Activated CD4-positive, alpha-beta T cell treated with anti-CD3 and anti-CD28 coated beads, Interleukin-2, amount 50 U/mL, for 16 hours (primary cell): Measurements from ENCODE around the gene NPTX2.

Experiments used
- DNase-seq: peaks from one replicate; pipeline ENCODE4 v3.0.0-alpha.2; 2020

NPTX2 gene

GRCh38 chr7:98619450-98620321 lies 2.6 kb downstream of the NPTX2 start:
- no peak for DNase-seq

- DNase-seq, result no peak
Observed at GRCh38 chr7:98621573-98622482, 4.7 kb downstream of the NPTX2 start.

GRCh38 chr7:98622926-98623325 lies 5.8 kb downstream of the NPTX2 start:
- no peak for DNase-seq

GRCh38 chr7:98624846-98625420 lies 7.8 kb downstream of the NPTX2 start:
- no peak for DNase-seq

GRCh38 chr7:98626460-98627412 lies 9.7 kb downstream of the NPTX2 start:
- no peak for DNase-seq

GRCh38 chr7:98627413-98627790 lies 10.3 kb downstream of the NPTX2 start:
- DNase-seq, result no peak

- DNase-seq, result no peak
Observed at GRCh38 chr7:98628418-98628817, 11.3 kb downstream of the NPTX2 start.

DNA sequence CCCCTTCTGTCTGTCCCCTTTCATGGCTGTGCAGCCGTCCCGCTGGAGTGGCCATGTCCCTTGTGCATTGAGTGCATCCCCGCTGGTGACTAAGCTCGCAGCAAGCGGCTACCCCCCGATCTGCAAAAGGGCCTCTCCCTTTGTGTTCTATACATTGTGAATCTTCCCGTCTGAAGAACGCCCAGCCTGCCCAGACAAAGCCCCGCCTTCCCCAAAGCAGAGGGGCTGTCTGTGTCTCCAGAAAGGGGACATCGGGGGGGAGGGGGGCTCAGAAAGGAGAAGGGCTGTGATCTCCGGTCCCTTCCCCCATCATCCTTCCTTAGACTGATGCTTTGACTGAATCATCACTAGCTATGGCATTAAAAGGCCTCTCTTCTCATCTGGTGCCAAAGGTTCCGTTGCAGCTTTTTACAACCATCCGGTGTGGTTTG lies 11.9 kb downstream of the NPTX2 start:
- no peak for DNase-seq

DNA sequence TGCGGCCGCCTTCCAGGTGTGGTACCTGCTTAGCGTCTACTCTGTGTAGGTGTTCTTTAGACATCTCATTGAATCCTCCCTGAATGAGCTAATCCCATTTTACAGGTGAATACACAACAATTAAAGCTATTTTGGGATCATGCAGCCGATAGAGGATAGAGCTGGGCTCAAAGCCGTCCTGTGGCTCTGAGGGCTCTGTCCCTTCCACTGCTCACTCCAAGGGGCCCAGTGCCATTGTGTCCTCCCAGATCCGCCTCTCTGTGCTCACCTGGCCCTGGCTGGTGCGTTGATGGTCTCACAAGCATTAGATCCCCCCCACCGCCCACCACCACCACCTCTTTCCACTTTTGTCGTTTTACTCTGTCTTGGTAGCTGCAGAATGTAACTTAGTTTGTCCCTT lies 13.1 kb downstream of the NPTX2 start:
- no peak for DNase-seq

- DNase-seq, result no peak
Observed at GRCh38 chr7:98630770-98631169, 13.7 kb downstream of the NPTX2 start.

GRCh38 chr7:98638853-98639252 lies 21.8 kb downstream of the NPTX2 start:
- no peak for DNase-seq

- DNase-seq, result no peak
Observed at GRCh38 chr7:98640375-98640774, 23.3 kb downstream of the NPTX2 start.

GRCh38 chr7:98641646-98642500 lies 24.8 kb downstream of the NPTX2 start:
- no peak for DNase-seq

DNA sequence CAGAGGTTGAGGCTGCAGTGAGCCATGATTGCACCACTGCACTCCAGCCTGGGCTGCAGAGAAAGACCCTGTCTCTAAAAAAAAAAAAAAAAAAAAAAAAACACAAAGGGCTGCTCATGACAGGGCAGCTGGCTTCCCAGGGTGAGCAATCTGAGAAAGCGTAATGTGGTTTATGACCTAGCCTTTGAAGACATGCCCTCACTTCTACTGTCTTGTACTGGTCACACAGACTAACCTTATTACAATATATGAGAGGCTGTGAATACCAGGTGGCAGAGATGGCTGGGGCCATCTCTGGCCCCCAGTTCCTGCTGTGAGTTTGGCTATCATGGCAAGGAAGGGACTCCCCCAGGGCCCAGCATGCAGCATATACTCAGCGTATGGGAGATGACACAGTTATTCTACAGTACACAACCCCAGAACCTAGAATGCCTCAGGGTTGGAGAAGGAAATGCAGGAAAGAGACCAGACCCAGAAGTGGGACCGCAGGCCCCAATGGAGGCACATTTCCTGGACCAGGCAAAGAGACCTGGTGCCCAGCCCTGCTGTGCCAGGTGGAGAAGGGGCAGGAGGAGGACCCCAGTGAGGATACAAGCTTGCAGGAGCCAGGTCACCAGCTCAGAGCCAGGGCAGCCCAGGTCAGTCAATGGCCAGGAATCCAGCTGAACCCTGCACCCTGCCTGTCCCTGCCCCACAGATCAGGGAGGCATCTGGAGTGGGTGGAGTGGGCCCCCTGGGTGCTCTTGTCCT lies 26.3 kb downstream of the NPTX2 start:
- DNase-seq, result no peak

DNA sequence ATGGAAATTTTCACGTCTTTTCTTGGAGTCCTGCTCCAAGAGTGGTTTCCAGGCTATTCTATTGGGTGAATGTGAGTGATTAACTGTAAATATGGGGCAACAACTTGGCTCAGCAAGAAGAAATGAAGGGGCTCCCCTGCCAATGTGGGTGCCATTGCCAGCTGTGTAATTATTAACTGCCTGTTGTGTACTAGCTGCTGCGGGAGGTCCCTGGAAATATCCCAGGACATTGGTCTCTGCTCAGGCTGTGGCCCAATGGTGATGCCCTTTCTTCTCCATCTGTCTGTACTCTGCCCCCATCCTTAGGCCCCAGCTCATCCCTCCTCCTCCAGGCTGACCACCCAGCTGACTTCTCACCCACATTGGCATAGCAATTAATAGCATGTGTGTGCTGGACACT lies 29.4 kb downstream of the NPTX2 start:
- DNase-seq, result no peak

DNA sequence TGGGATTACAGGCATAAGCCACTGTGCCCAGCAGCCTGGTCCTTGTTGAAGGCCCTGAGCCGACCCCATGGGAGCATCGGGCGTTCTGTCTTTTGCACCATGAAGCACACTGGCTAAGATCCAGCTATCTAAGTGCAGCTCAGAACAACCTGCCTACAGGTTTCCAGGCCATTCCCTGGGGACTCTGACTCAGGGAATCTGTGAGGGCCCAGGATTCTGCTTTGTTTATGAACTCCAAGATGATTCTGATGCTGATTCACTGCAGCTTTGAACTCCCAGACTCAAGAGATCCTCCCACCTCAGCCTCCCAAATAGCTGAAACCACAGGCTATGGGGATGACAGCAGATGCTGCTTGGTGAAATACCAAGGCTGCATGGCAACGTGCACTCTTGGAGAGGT lies 30.2 kb downstream of the NPTX2 start:
- DNase-seq, result no peak

DNA sequence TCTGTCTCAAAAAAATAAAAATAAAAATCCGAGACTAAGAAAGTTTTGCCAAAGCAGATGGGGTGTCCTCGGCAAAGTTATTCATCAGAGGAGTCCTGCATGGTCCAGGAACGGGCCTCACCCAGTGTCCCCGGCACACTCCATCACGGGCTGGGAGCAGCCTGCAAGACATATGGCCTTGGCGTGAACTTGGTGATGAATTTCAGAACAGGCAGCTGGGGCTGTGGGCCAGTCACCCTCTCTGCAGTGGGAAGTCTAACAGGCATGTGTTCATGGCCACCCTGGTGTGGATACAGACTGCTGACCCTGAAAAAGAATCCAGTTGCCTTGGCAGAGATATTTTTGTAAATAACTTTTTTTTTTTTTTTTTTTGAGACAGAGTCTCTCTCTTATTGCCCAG lies 34.7 kb downstream of the NPTX2 start:
- no peak for DNase-seq

DNA sequence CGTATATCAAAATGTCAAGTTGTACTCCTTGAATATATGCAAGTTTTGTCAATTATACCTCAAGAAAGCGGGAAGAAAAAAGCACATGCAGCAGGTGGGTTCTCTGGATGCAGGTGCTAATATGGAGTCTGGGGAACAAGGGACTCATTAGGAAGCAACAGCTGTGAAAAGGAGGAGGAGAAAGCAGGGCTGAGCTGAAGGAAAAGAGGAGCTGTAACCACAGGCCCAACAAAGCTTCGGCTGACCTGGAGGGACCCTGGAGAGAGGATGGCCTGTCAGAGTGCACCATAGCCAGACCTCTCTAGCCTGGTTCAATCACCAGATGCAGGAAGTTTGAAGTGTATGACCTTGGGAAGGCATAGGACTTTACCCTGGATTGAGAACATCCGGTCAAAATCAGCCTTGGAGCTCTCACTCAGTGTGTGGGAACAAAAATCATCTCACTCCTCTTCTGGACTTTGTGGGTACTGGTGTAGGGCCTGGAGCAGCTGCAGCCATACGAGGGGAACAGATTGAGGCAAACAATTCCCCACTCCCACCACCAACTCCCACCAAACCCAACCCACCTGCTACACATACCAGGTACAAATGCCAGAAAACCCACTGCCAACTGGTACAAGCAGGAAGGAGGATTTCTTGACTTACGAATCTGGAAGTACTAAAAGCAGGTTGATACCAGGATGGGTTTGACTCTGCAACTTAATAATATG lies 36.7 kb downstream of the NPTX2 start:
- no peak for DNase-seq

- DNase-seq, result no peak
Observed at GRCh38 chr7:98654524-98655272, 37.6 kb downstream of the NPTX2 start.
